Adrenal gland (tissue), 5 donors: ENCODE data around the gene RLN1.

Source experiments
- POLR2A ChIP-seq, 2 donors: fragments of 450-650 bp; IDR thresholded peaks; one replicate each; pipeline ENCODE4 v1.6.1; 2017; ENCODE audit warnings: antibody characterized with exemption in 2 of 2, mild to moderate bottlenecking in 2 of 2, moderate library complexity in 1 of 2
- TF ChIP-seq, protein P1 (sequence below), 6 experiments: fragments of 450-650 bp in 4 of 6; fragments of 200-600 bp in 2 of 6; sonication (generic) in 1 of 6; IDR thresholded peaks; 1 replicate in 5 of 6; 2 replicates in 1 of 6; pipeline versions ENCODE4 v1.5.1 to v1.8.0; 2016 to 2021; ENCODE audit warnings: antibody characterized with exemption in 6 of 6, mild to moderate bottlenecking in 2 of 6, moderate library complexity in 1 of 6
- donor health status: DM: no; HTN: no; CAD: no.

- TF ChIP-seq, protein P1, sequence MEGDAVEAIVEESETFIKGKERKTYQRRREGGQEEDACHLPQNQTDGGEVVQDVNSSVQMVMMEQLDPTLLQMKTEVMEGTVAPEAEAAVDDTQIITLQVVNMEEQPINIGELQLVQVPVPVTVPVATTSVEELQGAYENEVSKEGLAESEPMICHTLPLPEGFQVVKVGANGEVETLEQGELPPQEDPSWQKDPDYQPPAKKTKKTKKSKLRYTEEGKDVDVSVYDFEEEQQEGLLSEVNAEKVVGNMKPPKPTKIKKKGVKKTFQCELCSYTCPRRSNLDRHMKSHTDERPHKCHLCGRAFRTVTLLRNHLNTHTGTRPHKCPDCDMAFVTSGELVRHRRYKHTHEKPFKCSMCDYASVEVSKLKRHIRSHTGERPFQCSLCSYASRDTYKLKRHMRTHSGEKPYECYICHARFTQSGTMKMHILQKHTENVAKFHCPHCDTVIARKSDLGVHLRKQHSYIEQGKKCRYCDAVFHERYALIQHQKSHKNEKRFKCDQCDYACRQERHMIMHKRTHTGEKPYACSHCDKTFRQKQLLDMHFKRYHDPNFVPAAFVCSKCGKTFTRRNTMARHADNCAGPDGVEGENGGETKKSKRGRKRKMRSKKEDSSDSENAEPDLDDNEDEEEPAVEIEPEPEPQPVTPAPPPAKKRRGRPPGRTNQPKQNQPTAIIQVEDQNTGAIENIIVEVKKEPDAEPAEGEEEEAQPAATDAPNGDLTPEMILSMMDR (IDR thresholded peaks at IDR 0.05) = no peak
- TF ChIP-seq POLR2A (IDR thresholded peaks at IDR 0.05) = no peak
Measured at GRCh38 chr9:5384436-5384835, 44.8 kb upstream of the RLN1 start.
